PC-9 (cell line): ENCODE measurements around the gene TRAPPC11. TPM values are rescaled to one million over a fixed set of nuclear protein-coding genes. Genes with fewer than 3 reads are reported as not detected.

Source experiments
- BruUV-seq: library from RNA; stranded (reverse); fragments of 400-500 nt; replicated peaks from 2 replicates; lab custom pipeline; 2021; lab: Mats Ljungman, UMichigan
- CTCF ChIA-PET: fragments of 300-600 bp; sonication (Branson Sonifier 250); formaldehyde crosslinking; loops from one replicate; lab custom pipeline; 2022; ENCODE audit warnings: antibody characterized with exemption; lab: Charles Lee
- POLR2A ChIA-PET: fragments of 300-600 bp; sonication (Branson Sonifier 250); formaldehyde crosslinking; loops from one replicate; lab custom pipeline; 2022; ENCODE audit warnings: antibody characterized with exemption; ENCODE audit not compliant: unreplicated experiment; lab: Charles Lee
- DNase-seq, 2 experiments: peaks; one replicate each; pipeline versions ENCODE4 v3.0.0 to v3.0.0-alpha.2; 2015 to 2022; ENCODE audit warnings: mixed read lengths in 1 of 2
- H2AFZ ChIP-seq: fragments of 200-600 bp; sonication (generic); 2 replicates; pipeline ENCODE4 v1.8.1; 2017; ENCODE audit warnings: antibody characterized with exemption
- H3F3A ChIP-seq: fragments of 200-600 bp; sonication (generic); 2 replicates; pipeline ENCODE4 v1.8.1; 2017; ENCODE audit warnings: antibody characterized with exemption, mild to moderate bottlenecking, low read depth; ENCODE audit not compliant: insufficient read depth
- H3K27ac ChIP-seq: fragments of 200-600 bp; sonication (generic); 2 replicates; pipeline ENCODE4 v1.6.1; 2016; ENCODE audit warnings: mixed run types
- H3K27me3 ChIP-seq: fragments of 200-600 bp; sonication (generic); 2 replicates; pipeline ENCODE4 v1.6.1; 2016; ENCODE audit warnings: low read depth, mixed run types; ENCODE audit not compliant: insufficient read depth
- H3K36me3 ChIP-seq: fragments of 200-600 bp; sonication (generic); 2 replicates; pipeline ENCODE4 v1.6.1; 2016; ENCODE audit warnings: low read depth, mixed run types
- H3K4me1 ChIP-seq: fragments of 200-600 bp; sonication (generic); replicated peaks from 2 replicates; pipeline ENCODE4 v1.6.1; 2016; ENCODE audit warnings: mixed run types; ENCODE audit not compliant: insufficient read depth
- H3K4me2 ChIP-seq: fragments of 200-600 bp; sonication (generic); 2 replicates; pipeline ENCODE4 v1.6.1; 2017; ENCODE audit warnings: mixed run types
- H3K4me3 ChIP-seq: fragments of 200-600 bp; sonication (generic); 2 replicates; pipeline ENCODE4 v1.6.1; 2016; ENCODE audit warnings: mixed run types
- H3K79me2 ChIP-seq: fragments of 200-600 bp; sonication (generic); 2 replicates; pipeline ENCODE4 v1.6.1; 2017; ENCODE audit warnings: low read depth, mixed run types
- H3K9me2 ChIP-seq: fragments of 200-600 bp; sonication (generic); 2 replicates; pipeline ENCODE4 v1.8.1; 2017; ENCODE audit warnings: mild to moderate bottlenecking; ENCODE audit not compliant: insufficient read depth
- H3K9me3 ChIP-seq: fragments of 200-600 bp; sonication (generic); 2 replicates; pipeline ENCODE4 v1.8.1; 2016; ENCODE audit warnings: low read depth; ENCODE audit not compliant: insufficient read depth
- H4K20me1 ChIP-seq: fragments of 200-600 bp; sonication (generic); 2 replicates; pipeline ENCODE4 v1.8.1; 2017; ENCODE audit not compliant: insufficient read depth
- EZH2 ChIP-seq: fragments of 200-600 bp; sonication (generic); IDR thresholded peaks from 2 replicates; pipeline ENCODE4 v1.8.0; 2017; ENCODE audit warnings: antibody characterized with exemption, low read depth
- intact Hi-C: fragments of 100-400 bp; cut with micrococcal nuclease; formaldehyde crosslinking; loops from one replicate; pipeline ENCODE4 v1.10.0; 2022; ENCODE audit not compliant: unreplicated experiment
- total RNA-seq: library from RNA; stranded (reverse); gene quantifications from 2 replicates; pipeline ENCODE4 v1.2.3, GENCODE V29; 2021
- TF ChIP-seq, protein P1 (sequence below): fragments of 200-600 bp; sonication (generic); conservative IDR thresholded peaks from 2 replicates; pipeline ENCODE4 v1.6.1; 2017; ENCODE audit warnings: mixed run types, antibody characterized with exemption, mild to moderate bottlenecking, moderate library complexity

Gene TRAPPC11
- total RNA-seq, 1 experiment from 2014 or later: 29.0 TPM

- H3K27me3 ChIP-seq: no peaks in the 10 kb centered on the region
- no peaks in the 10 kb centered on the region for H3K36me3 ChIP-seq
- no peaks in the 10 kb centered on the region for H3K9me2 ChIP-seq
- no peak overlapping the region for H3K27ac ChIP-seq
- H3K79me2 ChIP-seq: no peaks in the 10 kb centered on the region
- no peak overlapping the region for H3K4me3 ChIP-seq
- H3K9me3 ChIP-seq: no peaks in the 10 kb centered on the region
- no peak for DNase-seq
- POLR2A ChIA-PET: no interaction called here
- H2AFZ ChIP-seq: no peak overlapping the region
- intact Hi-C loops: no loop called here
- TF ChIP-seq, protein P1, sequence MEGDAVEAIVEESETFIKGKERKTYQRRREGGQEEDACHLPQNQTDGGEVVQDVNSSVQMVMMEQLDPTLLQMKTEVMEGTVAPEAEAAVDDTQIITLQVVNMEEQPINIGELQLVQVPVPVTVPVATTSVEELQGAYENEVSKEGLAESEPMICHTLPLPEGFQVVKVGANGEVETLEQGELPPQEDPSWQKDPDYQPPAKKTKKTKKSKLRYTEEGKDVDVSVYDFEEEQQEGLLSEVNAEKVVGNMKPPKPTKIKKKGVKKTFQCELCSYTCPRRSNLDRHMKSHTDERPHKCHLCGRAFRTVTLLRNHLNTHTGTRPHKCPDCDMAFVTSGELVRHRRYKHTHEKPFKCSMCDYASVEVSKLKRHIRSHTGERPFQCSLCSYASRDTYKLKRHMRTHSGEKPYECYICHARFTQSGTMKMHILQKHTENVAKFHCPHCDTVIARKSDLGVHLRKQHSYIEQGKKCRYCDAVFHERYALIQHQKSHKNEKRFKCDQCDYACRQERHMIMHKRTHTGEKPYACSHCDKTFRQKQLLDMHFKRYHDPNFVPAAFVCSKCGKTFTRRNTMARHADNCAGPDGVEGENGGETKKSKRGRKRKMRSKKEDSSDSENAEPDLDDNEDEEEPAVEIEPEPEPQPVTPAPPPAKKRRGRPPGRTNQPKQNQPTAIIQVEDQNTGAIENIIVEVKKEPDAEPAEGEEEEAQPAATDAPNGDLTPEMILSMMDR: no peak
- TF ChIP-seq EZH2: no peak
- no peaks in the 10 kb centered on the region for H3F3A ChIP-seq
- H4K20me1 ChIP-seq: no peaks in the 10 kb centered on the region
- no peak overlapping the region for H3K4me2 ChIP-seq
- CTCF ChIA-PET: no interaction called here
- no TSS peak for BruUV-seq
- H3K4me1 ChIP-seq: no peaks in the 10 kb centered on the region
Measured at GRCh38 chr4:183732296-183732695, 73.2 kb downstream of the TRAPPC11 start.

GRCh38 chr4:183733181-183733580 lies 74.1 kb downstream of the TRAPPC11 start:
- BruUV-seq: no TSS peak

DNA sequence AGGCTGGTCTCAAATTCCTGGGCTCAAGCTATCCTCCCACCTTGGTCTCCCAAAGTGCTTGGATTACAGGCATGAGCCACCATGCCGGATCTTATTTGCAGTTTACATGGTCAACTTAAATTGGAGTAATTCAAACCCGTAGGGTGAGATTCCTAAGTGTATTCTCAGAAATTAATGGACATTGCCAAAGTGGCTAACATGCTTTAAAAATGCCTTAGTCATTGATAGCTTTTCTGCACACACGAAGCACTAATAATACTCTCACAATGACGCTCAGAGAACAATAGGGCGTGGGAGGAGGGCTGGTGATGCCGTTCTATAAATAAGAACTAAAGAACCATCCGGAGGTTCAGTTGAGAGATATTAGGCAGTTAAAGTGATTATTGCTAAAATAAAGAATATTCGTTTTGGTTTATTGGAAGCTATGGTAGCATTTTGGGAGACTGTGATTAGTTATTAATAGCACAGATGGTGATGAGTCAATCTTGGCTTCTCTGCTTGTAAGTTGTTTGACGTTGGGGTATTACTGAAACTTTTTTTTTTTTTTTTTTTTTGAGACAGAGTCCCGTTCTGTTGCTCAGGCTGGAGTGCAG lies 79.1 kb downstream of the TRAPPC11 start:
- ChIA-PET POLR2A (interaction anchor here (0.5 kb wide), 1 partner anchor 35 kb away, joined by 4 read pairs; no protein-coding TSS in a partner anchor), CTCF (interaction anchor here (0.7 kb wide), 1 partner anchor 55 kb away, joined by 7 read pairs; no protein-coding TSS in a partner anchor)
- Histone ChIP-seq H3K4me2 (peak overlapping the region; percentile 54), H3K4me3 (no peak overlapping the region), H3K9me2 (no peaks in the 10 kb centered on the region), H3K79me2 (no peaks in the 10 kb centered on the region), H2AFZ (no peak overlapping the region), H3K36me3 (no peaks in the 10 kb centered on the region), H3K4me1 (peaks cover 12% of the 10 kb centered on the region), H3K9me3 (no peaks in the 10 kb centered on the region), H3K27ac (peak overlapping the region; percentile 37), H3F3A (peaks cover 5% of the 10 kb centered on the region; the same call in 1 of the 2 replicates), H3K27me3 (no peaks in the 10 kb centered on the region), H4K20me1 (no peaks in the 10 kb centered on the region)
- intact Hi-C loops: loop anchor here (5.0 kb wide), 1 partner anchor 99 kb away; no protein-coding TSS in a partner anchor
- TF ChIP-seq, protein P1: no peak
- no peak for TF ChIP-seq EZH2
- BruUV-seq: no TSS peak
- DNase-seq: peak; percentile 51 to 94

More at GRCh38 chr4:183733181-183733580, 74.1 kb downstream of the TRAPPC11 start:
- no peak overlapping the region for H2AFZ ChIP-seq
- H3K4me2 ChIP-seq: no peak overlapping the region
- TF ChIP-seq, protein P1: no peak
- no peak for TF ChIP-seq EZH2
- H3F3A ChIP-seq: peaks cover under 1% of the 10 kb centered on the region; the same call in 1 of the 2 replicates
- DNase-seq: no peak
- H4K20me1 ChIP-seq: no peaks in the 10 kb centered on the region
- H3K27ac ChIP-seq: no peak overlapping the region
- H3K9me3 ChIP-seq: no peaks in the 10 kb centered on the region
- no peaks in the 10 kb centered on the region for H3K79me2 ChIP-seq
- intact Hi-C loops: no loop called here
- ChIA-PET POLR2A (no interaction called here), CTCF (no interaction called here)
- no peaks in the 10 kb centered on the region for H3K36me3 ChIP-seq
- H3K27me3 ChIP-seq: no peaks in the 10 kb centered on the region
- H3K9me2 ChIP-seq: no peaks in the 10 kb centered on the region
- no peak overlapping the region for H3K4me3 ChIP-seq
- peaks cover 4% of the 10 kb centered on the region for H3K4me1 ChIP-seq
